OCI-LY3 (cell line): ENCODE data around the gene SRP9.

Experiments
- EZH2phosphoT487 ChIP-seq: fragments of 200-600 bp; shearing (Covaris generic); IDR thresholded peaks from 2 replicates; pipeline ENCODE4 v1.6.1; 2018; ENCODE audit warnings: antibody characterized with exemption, mixed run types, low read depth
- TF ChIP-seq, protein P1 (sequence below): fragments of 200-600, 300-600 bp; sonication (generic); IDR thresholded peaks from 2 replicates; pipeline ENCODE4 v1.5.1; 2014; ENCODE audit warnings: antibody characterized with exemption, low read length, low read depth

GRCh38 chr1:225780134-225780533 lies 2.5 kb downstream of the SRP9 start:
- TF ChIP-seq, protein P1, sequence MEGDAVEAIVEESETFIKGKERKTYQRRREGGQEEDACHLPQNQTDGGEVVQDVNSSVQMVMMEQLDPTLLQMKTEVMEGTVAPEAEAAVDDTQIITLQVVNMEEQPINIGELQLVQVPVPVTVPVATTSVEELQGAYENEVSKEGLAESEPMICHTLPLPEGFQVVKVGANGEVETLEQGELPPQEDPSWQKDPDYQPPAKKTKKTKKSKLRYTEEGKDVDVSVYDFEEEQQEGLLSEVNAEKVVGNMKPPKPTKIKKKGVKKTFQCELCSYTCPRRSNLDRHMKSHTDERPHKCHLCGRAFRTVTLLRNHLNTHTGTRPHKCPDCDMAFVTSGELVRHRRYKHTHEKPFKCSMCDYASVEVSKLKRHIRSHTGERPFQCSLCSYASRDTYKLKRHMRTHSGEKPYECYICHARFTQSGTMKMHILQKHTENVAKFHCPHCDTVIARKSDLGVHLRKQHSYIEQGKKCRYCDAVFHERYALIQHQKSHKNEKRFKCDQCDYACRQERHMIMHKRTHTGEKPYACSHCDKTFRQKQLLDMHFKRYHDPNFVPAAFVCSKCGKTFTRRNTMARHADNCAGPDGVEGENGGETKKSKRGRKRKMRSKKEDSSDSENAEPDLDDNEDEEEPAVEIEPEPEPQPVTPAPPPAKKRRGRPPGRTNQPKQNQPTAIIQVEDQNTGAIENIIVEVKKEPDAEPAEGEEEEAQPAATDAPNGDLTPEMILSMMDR = no peak
- TF ChIP-seq EZH2phosphoT487 = no peak
